A204.1 (cell line): ENCODE results near the gene ABCA9.
"Not testable (repeated sequence)": the region's sequence is repeated elsewhere in the genome, so short reads cannot be mapped to it uniquely, and the experiment has no call there.

Experiments used
- FAIRE-seq: peaks from 2 replicates; lab custom pipeline; 2012; peaks lifted over from hg19 to GRCh38; lab: Jason Lieb, UNC

The ABCA9 gene

DNA sequence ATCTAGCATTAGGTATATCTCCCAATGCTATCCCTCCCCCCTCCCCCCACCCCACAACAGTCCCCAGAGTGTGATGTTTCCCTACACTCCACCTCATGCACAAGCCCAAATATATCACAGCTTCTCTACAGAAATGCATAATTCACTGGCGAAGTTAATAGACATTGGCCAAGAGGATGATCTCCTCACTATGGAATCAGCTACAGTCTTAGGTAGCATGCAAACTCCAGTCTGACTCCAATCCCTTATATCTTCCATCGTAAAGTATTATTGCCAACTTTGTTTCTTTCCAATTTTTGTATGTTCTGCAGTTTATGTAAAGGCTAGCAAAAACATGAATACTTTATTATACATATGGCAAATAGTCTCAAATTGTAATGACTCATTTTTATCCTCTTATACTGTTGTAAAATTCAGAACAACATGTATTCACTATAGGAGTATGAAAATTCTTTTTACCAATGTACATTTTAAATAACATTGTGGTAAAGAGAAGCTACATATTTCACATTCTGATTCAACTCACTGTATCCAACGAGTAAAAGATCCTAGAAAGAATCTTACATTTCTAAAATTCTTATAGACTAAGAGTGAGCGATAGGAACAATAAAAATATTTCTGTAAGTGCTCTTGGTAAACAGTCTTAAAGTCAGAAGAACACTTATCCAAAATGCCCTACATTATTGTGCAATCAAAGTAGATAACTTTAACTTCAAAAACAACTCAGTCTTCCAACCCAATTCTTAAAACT, 106.4 kb downstream of the ABCA9 start:
- no peak for FAIRE-seq

GRCh38 chr17:68953340-68953997, 107.3 kb downstream of the ABCA9 start:
- no peak for FAIRE-seq

- no peak for FAIRE-seq
These were observed 110.0 kb downstream of the ABCA9 start for GRCh38 chr17:68950725-68951124.

- not testable (repeated sequence) for FAIRE-seq
These were observed 112.9 kb downstream of the ABCA9 start for GRCh38 chr17:68947868-68948267.

- no peak for FAIRE-seq
These were observed 116.2 kb downstream of the ABCA9 start for GRCh38 chr17:68944435-68945035.

- not testable (repeated sequence) for FAIRE-seq
These were observed 116.9 kb downstream of the ABCA9 start for GRCh38 chr17:68943812-68944182.

DNA sequence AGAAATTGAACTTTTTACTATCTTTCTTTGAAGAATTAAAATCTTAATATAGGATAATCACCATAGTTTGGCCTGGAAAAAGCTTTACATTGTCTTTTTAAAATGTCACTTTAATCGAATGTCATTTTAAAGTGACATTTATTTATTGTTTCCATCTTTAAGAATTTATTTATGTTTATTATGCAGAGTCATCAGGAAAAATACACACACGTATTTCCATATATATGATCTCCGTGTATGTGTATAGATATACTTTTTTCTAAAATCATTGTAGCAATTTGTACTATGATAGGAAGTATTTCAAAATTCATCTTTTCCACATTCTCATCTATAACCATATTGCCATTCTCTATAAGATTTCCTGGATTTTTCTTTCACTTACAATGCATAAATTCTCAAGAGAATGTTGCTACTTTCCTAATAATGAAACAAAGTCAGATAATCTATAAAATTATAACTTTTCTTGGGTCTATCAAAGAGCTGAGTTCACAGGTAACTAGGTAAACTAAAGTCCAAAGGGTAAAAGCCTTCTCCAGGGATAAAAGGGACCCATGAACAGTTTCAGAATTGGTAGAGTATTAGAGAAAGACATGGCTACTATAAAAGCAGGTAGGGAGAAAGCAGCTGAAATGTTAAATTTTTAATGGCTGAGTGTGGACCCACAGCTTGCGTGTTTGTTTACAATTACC, 117.5 kb downstream of the ABCA9 start:
- FAIRE-seq: no peak

DNA sequence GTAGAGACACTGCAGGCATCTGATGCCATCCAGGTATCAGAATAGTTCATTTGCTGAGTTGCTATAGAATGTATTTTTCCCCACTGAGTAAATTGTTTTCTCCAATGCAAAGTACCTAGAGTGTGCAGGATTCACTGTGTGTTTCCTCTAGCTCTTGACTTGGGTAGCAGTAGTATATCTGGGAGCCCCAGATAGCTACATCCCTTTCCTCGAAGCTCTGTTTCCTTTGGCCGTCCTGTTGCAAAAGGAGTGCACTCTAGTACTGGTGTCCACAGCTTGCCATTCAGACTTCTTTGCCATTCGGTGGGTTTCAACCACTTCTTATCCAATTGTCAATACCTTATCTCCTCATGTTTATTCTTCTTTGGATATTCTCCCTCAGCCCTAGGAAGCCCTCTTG, 118.3 kb downstream of the ABCA9 start:
- no peak for FAIRE-seq

DNA sequence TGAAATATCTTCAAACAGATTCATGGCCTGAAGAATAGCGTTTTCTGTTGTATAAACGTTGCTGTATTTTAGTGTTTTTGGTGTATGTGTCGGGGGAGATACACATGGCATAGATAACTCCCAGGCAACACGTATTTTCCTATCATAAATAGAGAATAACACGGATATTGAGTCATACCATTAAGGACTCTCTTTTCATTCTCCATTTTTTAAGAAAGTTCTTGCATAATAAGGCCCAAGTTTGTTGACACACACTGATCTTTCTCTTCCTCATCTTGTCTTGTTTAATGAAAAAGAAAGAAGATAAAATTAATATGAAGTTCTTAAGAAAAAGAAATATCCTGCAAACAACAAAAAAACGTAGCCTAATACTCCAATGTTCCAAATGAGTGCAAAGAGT, 119.0 kb downstream of the ABCA9 start:
- no peak for FAIRE-seq

DNA sequence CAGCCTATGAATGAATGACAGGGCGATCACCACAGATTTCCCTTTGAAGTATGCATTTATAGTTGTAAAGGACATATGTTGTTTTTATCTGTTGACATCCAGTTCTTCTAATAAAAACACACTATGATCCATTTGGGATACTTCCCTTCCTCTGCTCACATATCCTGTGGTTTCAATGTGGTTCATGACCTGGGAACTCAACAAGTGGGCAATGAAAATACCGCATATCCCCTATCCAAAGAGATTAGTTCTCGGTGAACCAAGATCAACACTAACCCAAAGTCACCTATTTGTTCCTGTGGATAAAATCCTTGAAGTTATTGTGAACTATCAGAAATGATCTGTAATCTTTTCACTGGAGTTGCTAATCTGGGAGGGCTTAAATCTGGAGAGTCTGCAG, 121.5 kb downstream of the ABCA9 start:
- FAIRE-seq: no peak

DNA sequence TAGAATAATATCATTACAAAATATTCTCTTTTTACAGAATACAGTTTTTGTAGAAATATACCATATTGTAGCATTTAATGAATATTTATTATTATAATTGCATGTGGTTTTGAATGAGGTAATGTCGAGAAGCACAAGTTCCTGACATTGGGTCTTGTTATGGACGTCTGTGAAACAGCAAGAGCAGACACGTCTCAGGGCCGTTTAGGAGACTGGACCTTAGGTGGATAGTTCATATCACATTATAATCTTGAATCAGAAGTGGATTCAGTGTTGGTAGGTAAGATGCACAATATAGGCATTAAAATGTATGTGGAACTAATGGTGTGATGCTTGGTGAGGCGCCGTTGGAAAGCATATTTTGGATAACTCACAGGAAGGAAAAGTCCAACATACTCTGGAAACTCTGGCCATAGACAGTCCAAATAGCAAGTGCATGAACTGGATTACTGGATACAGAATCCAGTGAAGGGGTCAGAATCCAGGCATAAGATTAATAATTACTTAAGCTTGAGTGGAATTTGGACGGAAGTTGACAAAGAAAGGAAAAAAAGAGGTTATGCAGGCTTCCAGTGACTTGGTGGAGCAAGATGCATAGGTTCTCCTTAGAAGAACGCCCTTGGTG, 122.7 kb downstream of the ABCA9 start:
- no peak for FAIRE-seq

DNA sequence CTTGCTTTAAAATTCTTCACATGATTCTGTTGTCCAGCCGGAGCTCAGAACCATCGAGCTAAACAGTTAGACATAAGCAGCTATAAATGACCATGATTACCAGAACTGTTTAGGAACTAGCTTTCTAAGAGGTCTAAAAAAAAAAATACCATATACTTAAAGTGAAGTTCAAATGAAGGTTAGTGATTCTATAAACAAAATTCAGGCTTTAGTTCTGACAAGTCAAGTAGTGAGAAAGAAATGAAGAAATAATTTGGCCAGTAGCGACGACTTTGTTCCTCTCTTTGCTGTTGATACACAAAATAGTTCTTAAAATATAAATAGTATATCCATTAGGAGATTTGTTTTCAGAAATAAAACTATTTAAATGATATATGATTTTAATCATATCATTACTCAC, 133.2 kb downstream of the ABCA9 start:
- FAIRE-seq: no peak

- no peak for FAIRE-seq
These were observed 135.7 kb downstream of the ABCA9 start for GRCh38 chr17:68924793-68925720.
